HepG2 (cell line): ENCODE data around the gene SPINDOC. TPM values are rescaled to one million over a fixed set of nuclear protein-coding genes. Genes with fewer than 3 reads are reported as not detected.

Experiments used
- ARNTL ChIP-seq: sonication (generic); formaldehyde crosslinking; IDR thresholded peaks from 2 replicates; pipeline ENCODE4 v1.4.0; 2020; ENCODE audit warnings: mild to moderate bottlenecking, missing genetic modification reagents
- CBX2 ChIP-seq, 2 experiments: fragments of 200-600 bp in 1 of 2; sonication (generic); formaldehyde crosslinking in 1 of 2; IDR thresholded peaks; 2 replicates each; pipeline versions ENCODE4 v1.7.0 to v1.8.1; 2018 to 2022; ENCODE audit warnings: low read depth in 2 of 2, low read length in 1 of 2, mild to moderate bottlenecking in 1 of 2, missing genetic modification reagents in 1 of 2
- FOXA3 ChIP-seq: IDR thresholded peaks from 2 replicates; pipeline ENCODE4 v1.6.1; 2016; ENCODE audit warnings: missing genetic modification reagents, missing compliant biosample characterization
- MEIS2 ChIP-seq: sonication (generic); formaldehyde crosslinking; IDR thresholded peaks from 2 replicates; pipeline ENCODE4 v1.9.0; 2021; ENCODE audit warnings: mild to moderate bottlenecking, missing genetic modification reagents
- PREB ChIP-seq: sonication (generic); formaldehyde crosslinking; IDR thresholded peaks from 2 replicates; pipeline ENCODE4 v1.4.0; 2020; ENCODE audit warnings: missing genetic modification reagents
- SP4 ChIP-seq: sonication (generic); formaldehyde crosslinking; IDR thresholded peaks from 2 replicates; pipeline ENCODE4 v1.8.1; 2023; ENCODE audit warnings: mild to moderate bottlenecking, missing genetic modification reagents
- ZBTB44 ChIP-seq: sonication (generic); formaldehyde crosslinking; IDR thresholded peaks from 2 replicates; pipeline ENCODE4 v1.4.0; 2020; ENCODE audit warnings: missing genetic modification reagents
- ZGPAT ChIP-seq: IDR thresholded peaks from 2 replicates; pipeline ENCODE4 v1.6.1; 2016; ENCODE audit warnings: mild to moderate bottlenecking
- ZMYM3 ChIP-seq: sonication (generic); formaldehyde crosslinking; IDR thresholded peaks from 2 replicates; pipeline ENCODE4 v1.5.1; 2020; ENCODE audit warnings: mild to moderate bottlenecking, missing genetic modification reagents
- ZNF274 ChIP-seq: sonication (generic); formaldehyde crosslinking; IDR thresholded peaks from 2 replicates; pipeline ENCODE4 v1.5.1; 2020; ENCODE audit warnings: mild to moderate bottlenecking, missing genetic modification reagents
- ZNF281 ChIP-seq: sonication (generic); formaldehyde crosslinking; IDR thresholded peaks from 2 replicates; pipeline ENCODE4 v1.4.0; 2020; ENCODE audit warnings: missing genetic modification reagents, borderline replicate concordance
- ZNF670 ChIP-seq: sonication (generic); formaldehyde crosslinking; IDR thresholded peaks from 2 replicates; pipeline ENCODE4 v1.8.0; 2022; ENCODE audit warnings: mild to moderate bottlenecking, missing genetic modification reagents, borderline replicate concordance
- polyA plus RNA-seq, 8 experiments: library from polyadenylated mRNA; depleted of rRNA in 3 of 8; stranded (reverse) in 7 of 8; unstranded in 1 of 8; fragments of >200 nt; fragmentation: Illumina TruSeq in 4 of 8; extraction: Trizol in 4 of 8; gene quantifications; 2 replicates each; pipeline versions ENCODE4 v1.2.1 to v1.2.3, GENCODE V29; 2011 to 2016; ENCODE audit warnings: low read depth in 4 of 8, missing spikeins in 1 of 8, mixed read lengths in 1 of 8; ENCODE audit not compliant: insufficient read depth in 1 of 8
- total RNA-seq, 5 experiments: library from RNA; depleted of rRNA; stranded (reverse); fragments of >200 nt; fragmentation: Illumina TruSeq; extraction: Trizol; gene quantifications; 2 replicates each; pipeline ENCODE4 v1.2.3, GENCODE V29; 2016; ENCODE audit warnings: low read depth in 1 of 5
- TF ChIP-seq, protein P1 (sequence below): sonication (generic); formaldehyde crosslinking; IDR thresholded peaks from 2 replicates; pipeline ENCODE4 v1.4.0; 2020; ENCODE audit warnings: missing genetic modification reagents, mild to moderate bottlenecking, borderline replicate concordance
- TF ChIP-seq, protein P2 (sequence below): sonication (generic); formaldehyde crosslinking; IDR thresholded peaks from 2 replicates; pipeline ENCODE4 v1.5.0; 2020; ENCODE audit warnings: missing genetic modification reagents, mild to moderate bottlenecking, borderline replicate concordance
- TF ChIP-seq, protein P3 (sequence below): sonication (generic); formaldehyde crosslinking; IDR thresholded peaks from 2 replicates; pipeline ENCODE4 v1.4.0; 2020; ENCODE audit warnings: missing genetic modification reagents

Gene SPINDOC
- total and polyA plus RNA-seq, 2 of the 13 experiments (the other 11 are each of a cell fraction or from before 2014, with no cell fraction given) = 21.4 to 29.9 TPM

GRCh38 chr11:63850920-63851319, 37.7 kb downstream of the SPINDOC start (continued):
- TF ChIP-seq ZNF281 = no peak
- no peak for TF ChIP-seq ZGPAT (CRISPR knock-in tag)
- TF ChIP-seq FOXA3 (CRISPR knock-in tag) = peak; percentile 26; the same call in 1 of the 2 replicates
- no peak for TF ChIP-seq ZBTB44 (CRISPR knock-in tag)
- no peak for TF ChIP-seq SP4 (CRISPR knock-in tag)
- TF ChIP-seq ZNF670 = no peak
- TF ChIP-seq ZMYM3 (CRISPR knock-in tag) = 0 out of 2 replicates have a peak, but pooled peaks have one; percentile 11
- no peak for TF ChIP-seq MEIS2 (CRISPR knock-in tag)
- TF ChIP-seq PREB (CRISPR knock-in tag) = no peak
- TF ChIP-seq, protein P1, sequence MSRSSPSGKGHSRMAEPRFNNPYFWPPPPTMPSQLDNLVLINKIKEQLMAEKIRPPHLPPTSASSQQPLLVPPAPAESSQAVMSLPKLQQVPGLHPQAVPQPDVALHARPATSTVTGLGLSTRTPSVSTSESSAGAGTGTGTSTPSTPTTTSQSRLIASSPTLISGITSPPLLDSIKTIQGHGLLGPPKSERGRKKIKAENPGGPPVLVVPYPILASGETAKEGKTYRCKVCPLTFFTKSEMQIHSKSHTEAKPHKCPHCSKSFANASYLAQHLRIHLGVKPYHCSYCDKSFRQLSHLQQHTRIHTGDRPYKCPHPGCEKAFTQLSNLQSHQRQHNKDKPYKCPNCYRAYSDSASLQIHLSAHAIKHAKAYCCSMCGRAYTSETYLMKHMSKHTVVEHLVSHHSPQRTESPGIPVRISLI (CRISPR knock-in tag) = no peak
- no peak for TF ChIP-seq ARNTL (CRISPR knock-in tag)
- TF ChIP-seq, protein P2, sequence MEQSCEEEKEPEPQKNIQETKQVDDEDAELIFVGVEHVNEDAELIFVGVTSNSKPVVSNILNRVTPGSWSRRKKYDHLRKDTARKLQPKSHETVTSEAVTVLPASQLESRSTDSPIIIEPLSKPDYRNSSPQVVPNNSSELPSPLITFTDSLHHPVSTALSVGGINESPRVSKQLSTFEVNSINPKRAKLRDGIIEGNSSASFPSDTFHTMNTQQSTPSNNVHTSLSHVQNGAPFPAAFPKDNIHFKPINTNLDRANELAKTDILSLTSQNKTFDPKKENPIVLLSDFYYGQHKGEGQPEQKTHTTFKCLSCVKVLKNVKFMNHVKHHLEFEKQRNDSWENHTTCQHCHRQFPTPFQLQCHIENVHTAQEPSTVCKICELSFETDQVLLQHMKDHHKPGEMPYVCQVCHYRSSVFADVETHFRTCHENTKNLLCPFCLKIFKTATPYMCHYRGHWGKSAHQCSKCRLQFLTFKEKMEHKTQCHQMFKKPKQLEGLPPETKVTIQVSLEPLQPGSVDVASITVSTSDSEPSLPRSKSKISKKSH (CRISPR knock-in tag) = no peak
- TF ChIP-seq CBX2 (IDR thresholded peaks at IDR 0.05; ENCODE audit: low read depth, low read length) = no peak
- TF ChIP-seq CBX2 (CRISPR knock-in tag; IDR thresholded peaks at IDR 0.05; ENCODE audit: low read depth) = no peak
- TF ChIP-seq ZNF274 (CRISPR knock-in tag) = no peak
- TF ChIP-seq, protein P3, sequence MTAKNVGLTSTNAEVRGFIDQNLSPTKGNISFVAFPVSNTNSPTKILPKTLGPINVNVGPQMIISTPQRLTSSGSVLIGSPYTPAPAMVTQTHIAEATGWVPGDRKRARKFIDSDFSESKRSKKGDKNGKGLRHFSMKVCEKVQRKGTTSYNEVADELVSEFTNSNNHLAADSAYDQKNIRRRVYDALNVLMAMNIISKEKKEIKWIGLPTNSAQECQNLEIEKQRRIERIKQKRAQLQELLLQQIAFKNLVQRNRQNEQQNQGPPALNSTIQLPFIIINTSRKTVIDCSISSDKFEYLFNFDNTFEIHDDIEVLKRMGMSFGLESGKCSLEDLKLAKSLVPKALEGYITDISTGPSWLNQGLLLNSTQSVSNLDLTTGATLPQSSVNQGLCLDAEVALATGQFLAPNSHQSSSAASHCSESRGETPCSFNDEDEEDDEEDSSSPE = no peak
